NCI-H2029 (cell line): ENCODE data around the gene LRMDA.

Experiments used
- DNase-seq: peaks from one replicate; lab custom pipeline; 2025; lab: John Stamatoyannopoulos, UW

Gene LRMDA

GRCh38 chr10:75999001-75999400 lies 567.6 kb downstream of the LRMDA start:
- no peak for DNase-seq

- no peak for DNase-seq
Measured at GRCh38 chr10:75999515-76000209, 568.2 kb downstream of the LRMDA start.

- DNase-seq, result no peak
Measured at GRCh38 chr10:76000550-76000949, 569.1 kb downstream of the LRMDA start.

GRCh38 chr10:76001019-76001418 lies 569.6 kb downstream of the LRMDA start:
- no peak for DNase-seq

GRCh38 chr10:76001461-76001860 lies 570.0 kb downstream of the LRMDA start:
- no peak for DNase-seq

GRCh38 chr10:76002262-76002854 lies 570.9 kb downstream of the LRMDA start:
- DNase-seq, result no peak

GRCh38 chr10:76007667-76008181 lies 576.3 kb downstream of the LRMDA start:
- DNase-seq, result no peak

GRCh38 chr10:76009531-76009930 lies 578.1 kb downstream of the LRMDA start:
- DNase-seq, result no peak

GRCh38 chr10:76010703-76011102 lies 579.3 kb downstream of the LRMDA start:
- DNase-seq, result no peak

- DNase-seq, result no peak
Measured at GRCh38 chr10:76012716-76013327, 581.4 kb downstream of the LRMDA start.

GRCh38 chr10:76015245-76015644 lies 583.8 kb downstream of the LRMDA start:
- no peak for DNase-seq

GRCh38 chr10:76017026-76017732 lies 585.8 kb downstream of the LRMDA start:
- DNase-seq, result no peak

GRCh38 chr10:76017733-76018433 lies 586.5 kb downstream of the LRMDA start:
- DNase-seq, result no peak

GRCh38 chr10:76020630-76021029 lies 589.2 kb downstream of the LRMDA start:
- no peak for DNase-seq

- DNase-seq, result no peak
Measured at GRCh38 chr10:76021398-76021797, 590.0 kb downstream of the LRMDA start.

GRCh38 chr10:76022366-76022765 lies 590.9 kb downstream of the LRMDA start:
- no peak for DNase-seq

GRCh38 chr10:76023007-76023406 lies 591.6 kb downstream of the LRMDA start:
- no peak for DNase-seq

- no peak for DNase-seq
Measured at GRCh38 chr10:76024460-76025123, 593.2 kb downstream of the LRMDA start.

GRCh38 chr10:76025124-76025477 lies 593.7 kb downstream of the LRMDA start:
- DNase-seq, result no peak

GRCh38 chr10:76026176-76026771 lies 594.9 kb downstream of the LRMDA start:
- DNase-seq, result no peak

GRCh38 chr10:76026905-76027304 lies 595.5 kb downstream of the LRMDA start:
- no peak for DNase-seq
